WI38 (cell line): ENCODE measurements around the gene SYT2.
"Not testable (repeated sequence)": the region's sequence is repeated elsewhere in the genome, so short reads cannot be mapped to it uniquely, and the experiment has no call there.

Experiments
- H3K4me3 ChIP-seq: 2 replicates; pipeline ENCODE4 v1.5.1; 2011; ENCODE audit warnings: low read depth, mild to moderate bottlenecking, control low read depth, low read length
- TF ChIP-seq, protein P1 (sequence below): IDR thresholded peaks from 2 replicates; pipeline ENCODE4 v1.5.1; 2012; ENCODE audit warnings: low read depth, mild to moderate bottlenecking, control low read depth, low read length

SYT2 gene

DNA sequence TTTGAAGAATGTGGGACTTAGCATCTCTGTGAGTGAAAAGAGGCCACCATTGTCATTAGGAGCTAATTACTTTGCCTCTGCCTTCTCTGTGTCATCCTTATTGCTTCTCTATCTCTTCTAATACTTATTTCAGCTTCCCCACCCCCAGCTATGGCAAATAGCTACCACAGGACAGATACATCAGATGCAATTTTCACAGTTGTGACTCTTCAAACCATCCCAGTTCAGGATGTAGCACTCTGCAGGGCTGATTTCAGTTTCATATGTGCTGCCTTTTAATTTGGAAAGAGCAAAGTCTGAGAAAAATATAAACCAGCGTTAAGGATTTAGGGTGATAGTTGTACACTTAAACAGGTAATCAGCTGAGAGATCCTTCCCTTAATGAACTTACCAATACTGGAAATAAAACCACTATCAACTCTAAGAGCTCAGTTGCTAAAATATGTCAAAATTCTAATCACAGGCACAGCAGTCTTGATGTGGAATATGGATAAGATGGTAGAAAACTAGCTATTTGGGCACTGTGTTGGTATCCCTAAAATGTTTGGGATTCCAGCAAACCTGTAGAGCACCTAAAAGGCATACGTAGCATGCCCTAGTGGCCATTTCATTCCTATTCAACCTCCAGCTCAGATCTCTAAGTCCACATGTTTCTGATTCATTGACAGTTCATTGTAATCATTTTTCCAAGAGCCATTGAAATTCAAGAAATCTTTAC lies 148.4 kb downstream of the SYT2 start:
- H3K4me3 ChIP-seq: no peak overlapping the region
- TF ChIP-seq, protein P1, sequence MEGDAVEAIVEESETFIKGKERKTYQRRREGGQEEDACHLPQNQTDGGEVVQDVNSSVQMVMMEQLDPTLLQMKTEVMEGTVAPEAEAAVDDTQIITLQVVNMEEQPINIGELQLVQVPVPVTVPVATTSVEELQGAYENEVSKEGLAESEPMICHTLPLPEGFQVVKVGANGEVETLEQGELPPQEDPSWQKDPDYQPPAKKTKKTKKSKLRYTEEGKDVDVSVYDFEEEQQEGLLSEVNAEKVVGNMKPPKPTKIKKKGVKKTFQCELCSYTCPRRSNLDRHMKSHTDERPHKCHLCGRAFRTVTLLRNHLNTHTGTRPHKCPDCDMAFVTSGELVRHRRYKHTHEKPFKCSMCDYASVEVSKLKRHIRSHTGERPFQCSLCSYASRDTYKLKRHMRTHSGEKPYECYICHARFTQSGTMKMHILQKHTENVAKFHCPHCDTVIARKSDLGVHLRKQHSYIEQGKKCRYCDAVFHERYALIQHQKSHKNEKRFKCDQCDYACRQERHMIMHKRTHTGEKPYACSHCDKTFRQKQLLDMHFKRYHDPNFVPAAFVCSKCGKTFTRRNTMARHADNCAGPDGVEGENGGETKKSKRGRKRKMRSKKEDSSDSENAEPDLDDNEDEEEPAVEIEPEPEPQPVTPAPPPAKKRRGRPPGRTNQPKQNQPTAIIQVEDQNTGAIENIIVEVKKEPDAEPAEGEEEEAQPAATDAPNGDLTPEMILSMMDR: no peak

DNA sequence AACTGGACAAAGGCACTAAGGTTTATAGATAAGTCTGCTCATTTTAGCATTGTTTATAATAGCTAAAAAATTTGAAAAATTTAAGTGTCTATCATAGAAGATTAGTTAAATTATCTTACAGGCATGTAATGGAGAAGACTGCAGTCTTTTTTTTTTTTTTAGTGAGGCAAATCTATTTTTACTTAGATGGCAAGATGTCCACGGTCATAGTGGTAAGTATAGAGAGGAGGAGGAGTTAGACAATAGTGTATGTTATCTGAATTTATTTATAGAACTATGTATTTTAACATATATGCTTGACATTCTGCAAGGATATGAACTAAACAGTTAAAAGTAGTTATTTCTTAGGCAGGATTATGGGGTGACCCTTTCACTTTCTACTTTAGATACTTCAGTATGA lies 149.0 kb downstream of the SYT2 start:
- no peak overlapping the region for H3K4me3 ChIP-seq
- TF ChIP-seq, protein P1: no peak

DNA sequence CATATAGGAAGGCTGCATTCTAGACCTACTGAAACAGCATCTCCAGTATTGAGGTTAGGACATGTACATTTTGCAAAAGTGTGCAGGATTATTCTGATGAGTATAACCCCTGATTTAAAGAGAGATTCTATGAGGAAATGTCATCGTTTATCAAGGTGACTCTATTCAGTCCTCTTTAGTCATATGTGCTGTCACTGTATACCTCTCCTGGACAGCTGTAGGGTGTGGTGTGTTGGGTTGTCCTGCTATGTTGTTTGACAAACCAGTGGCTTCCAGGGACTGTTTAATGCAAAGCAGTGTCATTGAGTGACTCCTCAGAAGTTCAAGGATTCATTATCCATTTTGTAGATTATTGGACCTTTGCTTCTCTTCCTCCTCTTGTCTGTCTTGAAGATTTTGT lies 152.6 kb downstream of the SYT2 start:
- not testable (repeated sequence) for H3K4me3 ChIP-seq

DNA sequence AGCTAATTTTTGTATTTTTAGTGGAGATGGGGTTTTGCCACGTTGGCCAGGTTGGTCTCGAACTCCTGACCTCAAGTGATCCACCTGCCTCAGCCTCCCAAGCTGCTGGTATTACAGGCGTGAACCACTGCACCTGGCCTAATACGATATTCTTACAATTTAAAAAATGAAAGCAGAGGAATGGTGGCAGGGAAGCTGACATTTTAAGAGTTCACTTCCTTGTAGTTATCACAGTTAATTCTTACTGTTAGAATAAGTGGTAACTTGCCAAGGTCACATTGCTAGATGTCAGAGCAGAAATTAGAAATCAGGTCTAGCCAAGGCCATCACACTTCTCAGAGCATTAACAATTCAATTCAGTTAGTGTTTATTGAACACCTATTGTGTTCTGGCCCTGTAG lies 154.2 kb downstream of the SYT2 start:
- not testable (repeated sequence) for H3K4me3 ChIP-seq

DNA sequence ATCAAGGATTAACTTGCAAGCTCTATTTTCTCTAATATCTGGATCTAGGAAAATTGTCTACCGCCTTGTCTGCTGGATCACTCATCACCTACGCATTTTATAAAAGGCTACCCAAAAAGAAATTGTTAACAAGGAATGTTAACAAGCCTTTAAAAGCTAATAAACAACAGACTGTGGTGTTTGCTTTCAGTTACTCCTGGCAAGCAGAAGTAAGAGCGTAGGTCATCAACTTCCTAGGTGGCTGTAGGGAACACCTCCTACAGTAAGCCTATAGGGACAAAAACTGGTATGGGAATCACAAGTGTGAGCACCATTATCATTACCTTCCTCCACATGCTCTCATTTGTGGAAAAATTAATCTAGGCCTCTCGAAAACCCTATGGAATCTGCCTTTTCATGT lies 155.6 kb downstream of the SYT2 start:
- H3K4me3 ChIP-seq: not testable (repeated sequence)

DNA sequence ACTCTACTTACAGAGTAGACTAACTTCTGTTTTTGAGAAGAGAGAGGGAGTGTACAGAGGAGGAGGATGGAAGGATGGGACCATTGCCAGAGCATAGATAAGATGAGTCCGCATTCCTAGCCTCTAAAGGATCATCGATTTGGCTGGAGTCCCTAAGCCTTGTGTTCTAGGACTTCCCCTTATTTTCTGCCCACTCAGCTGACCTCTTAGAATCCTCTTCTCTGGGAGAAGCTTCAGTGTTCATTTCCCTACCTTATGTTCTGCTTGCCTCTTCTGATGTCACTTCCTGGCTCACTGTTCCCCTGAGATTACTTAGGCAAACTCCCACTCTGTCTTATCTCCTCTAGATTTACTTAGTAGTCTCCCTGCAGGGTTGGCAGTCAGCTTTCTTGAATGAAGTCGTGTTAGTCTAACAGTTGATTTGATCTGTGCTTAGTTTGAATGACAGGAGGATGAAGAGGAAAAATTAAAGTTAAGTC lies 156.7 kb downstream of the SYT2 start:
- H3K4me3 ChIP-seq: no peak overlapping the region
- TF ChIP-seq, protein P1: no peak

DNA sequence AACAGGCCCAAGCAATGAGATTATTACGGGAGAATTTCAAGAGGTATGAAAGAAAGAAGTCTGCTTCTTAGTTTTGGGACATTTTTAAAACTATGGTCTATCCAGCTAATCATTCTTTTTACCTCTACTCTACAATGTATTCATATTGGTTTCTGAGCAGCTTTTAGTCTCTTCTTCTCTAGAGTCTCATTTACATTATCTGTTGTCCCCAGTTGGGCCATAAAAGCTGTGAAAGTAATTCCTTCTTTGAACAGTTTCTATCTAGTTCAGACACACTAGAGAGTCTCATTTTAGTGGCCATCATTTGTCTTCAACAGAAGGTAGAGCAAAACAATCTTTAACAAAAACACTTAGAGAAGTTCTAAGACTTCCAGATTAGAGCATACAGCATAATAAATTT lies 157.2 kb downstream of the SYT2 start:
- not testable (repeated sequence) for H3K4me3 ChIP-seq

DNA sequence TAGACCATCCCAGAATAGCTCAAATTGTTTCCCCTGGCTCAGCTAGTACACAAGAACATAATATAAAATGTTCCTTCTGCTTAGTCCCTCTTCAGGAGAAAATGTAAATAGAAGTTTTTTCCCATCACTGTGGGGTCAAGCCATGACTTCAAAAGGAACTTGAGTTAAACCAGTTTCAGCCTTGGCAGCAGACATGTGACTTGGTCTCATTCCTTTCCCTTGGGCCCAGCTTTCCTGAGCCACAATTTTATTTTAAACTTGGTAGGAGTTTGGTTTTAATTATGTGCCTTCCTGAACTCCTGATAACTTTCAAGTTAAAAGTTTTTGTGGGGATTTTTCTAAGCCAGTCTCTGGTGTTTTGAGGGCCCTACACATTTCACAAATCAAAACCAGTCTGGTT lies 157.6 kb downstream of the SYT2 start:
- not testable (repeated sequence) for H3K4me3 ChIP-seq

DNA sequence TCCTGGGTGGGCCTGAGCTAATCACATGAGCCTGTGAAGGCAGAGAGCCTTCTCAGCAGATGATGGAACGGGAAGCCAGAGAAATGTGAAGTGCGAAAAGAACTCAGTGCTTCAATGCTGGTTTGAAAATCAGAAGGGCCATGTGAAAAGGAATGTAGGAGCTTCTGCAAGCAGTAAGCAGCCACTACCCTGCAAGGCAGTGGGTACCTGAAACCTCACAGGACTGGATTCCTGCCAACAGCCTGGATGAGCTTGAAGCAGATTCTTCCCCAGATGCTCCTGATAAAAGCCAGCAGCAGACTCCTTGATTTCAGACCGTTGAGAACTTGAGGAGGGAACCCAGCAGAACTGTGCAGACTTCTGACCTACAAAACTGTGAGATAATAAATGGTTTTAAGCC lies 158.6 kb downstream of the SYT2 start:
- TF ChIP-seq, protein P1: no peak

DNA sequence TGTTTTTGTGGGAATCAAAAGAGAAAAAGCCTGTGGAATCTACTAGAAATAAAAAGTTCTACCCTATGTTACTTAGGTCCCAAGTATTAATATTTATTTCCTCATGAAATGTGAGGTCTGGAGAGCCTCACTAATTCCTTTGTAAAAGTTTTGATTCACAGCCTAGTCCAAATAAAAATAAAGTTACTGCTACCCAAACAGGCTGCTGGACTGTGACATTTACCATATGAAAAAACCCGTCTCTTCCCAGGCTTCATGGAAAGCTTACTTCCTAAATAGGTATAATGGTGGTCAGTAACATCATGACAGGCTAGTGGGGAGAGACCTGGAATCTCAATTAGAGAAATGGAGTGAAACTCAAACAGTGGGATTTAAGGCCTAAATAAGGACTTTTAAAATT lies 160.2 kb downstream of the SYT2 start:
- not testable (repeated sequence) for H3K4me3 ChIP-seq

More for the DNA sequence above, 158.6 kb downstream of the SYT2 start:
- H3K4me3 ChIP-seq: no peak overlapping the region

DNA sequence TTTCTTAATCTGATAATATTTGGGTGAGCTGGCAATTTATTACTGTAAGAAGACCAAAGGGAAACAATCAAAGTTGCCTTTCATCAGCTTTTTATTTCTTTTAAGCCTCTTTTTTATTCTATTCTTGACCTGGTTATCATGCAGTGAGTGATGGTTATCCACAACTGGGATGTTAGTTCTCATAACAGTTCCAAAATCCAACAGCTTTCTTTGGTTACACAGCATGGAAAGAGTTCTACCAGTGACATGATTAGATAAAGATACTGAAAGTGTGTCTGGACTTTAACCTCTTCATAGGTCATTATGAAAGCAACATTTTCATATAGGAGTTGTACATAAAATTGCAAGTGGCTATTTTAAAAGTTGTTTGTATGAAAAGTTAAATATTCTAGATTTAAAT lies 163.0 kb downstream of the SYT2 start:
- H3K4me3 ChIP-seq: no peak overlapping the region
- TF ChIP-seq, protein P1: no peak

DNA sequence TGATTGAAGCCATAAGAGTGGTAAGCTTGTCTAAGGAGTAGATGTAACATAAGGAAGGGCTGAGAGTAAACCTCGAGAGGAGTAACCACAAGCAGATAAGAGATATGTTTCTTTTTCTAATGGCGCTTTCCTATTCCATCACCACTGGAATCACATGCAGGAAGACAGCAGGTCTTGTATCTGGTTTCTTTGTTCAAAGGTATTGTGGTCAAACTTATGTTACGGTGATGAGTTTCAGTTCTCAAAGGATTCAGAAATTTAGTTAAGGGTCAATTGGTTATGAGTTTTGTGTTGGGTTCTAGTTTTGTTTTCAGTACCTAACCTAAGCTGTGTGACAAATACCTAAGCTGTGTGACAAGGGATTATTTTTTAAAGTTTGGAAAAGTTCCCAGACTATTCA lies 163.5 kb downstream of the SYT2 start:
- not testable (repeated sequence) for H3K4me3 ChIP-seq

DNA sequence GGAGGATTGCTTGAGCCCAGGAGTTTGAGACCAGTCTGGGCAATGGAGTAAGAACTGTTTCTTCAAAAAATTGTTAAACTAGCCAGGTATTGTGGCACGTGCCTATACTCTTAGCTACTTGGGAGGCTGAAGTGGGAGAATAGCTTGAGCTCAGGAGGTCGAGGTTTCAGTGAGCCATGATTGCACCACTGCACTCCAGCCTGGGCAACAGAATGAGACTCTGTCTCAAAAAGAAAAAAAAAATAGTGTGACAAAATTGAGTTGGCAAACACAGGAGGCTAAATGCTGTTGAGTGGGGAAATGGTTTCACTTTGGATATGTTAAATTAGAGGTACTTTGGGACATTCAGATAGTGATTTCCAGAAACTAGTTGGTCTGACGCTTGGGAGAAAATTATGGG lies 163.9 kb downstream of the SYT2 start:
- H3K4me3 ChIP-seq: not testable (repeated sequence)

DNA sequence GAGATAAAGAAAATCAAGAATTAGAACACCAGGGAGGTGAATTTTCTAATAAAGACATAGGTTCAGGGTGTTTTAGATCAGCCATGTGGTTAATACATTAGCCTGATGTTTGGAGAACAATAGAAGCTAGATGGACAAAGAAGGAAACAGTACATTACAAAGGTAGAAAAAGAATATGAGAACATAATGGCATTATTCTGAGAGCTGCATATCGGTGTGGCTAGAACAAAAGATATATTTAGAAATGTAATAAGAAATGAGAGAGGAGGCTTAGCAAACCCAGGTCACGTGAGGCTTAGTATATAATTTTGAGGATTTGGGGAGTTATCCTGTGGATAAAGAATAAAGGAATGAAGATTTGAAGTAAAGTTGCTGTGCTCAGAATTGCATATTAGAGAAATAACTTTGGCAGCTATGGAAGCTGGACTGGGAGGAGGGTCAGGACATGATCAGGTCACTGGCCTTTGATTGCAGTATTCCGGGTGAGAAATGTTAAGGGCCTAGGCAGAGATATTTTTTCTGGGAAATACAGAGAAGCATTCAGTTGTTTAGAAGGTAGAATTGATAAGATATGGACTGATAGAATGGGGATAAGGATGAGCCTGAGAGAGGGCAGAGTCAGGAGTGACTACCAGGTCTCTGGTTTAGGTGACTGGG lies 164.5 kb downstream of the SYT2 start:
- H3K4me3 ChIP-seq: not testable (repeated sequence)
